K562 (cell line): Measurements from ENCODE around the gene NCBP2. TPM values are rescaled to one million over a fixed set of nuclear protein-coding genes. Genes with fewer than 3 reads are reported as not detected.

Experiments used
- ATAC-seq: fragments of 200-7000 bp; cut with Tn5 transposase; 3 replicates; pipeline ENCODE4 v1.9.1; 2020; ENCODE audit warnings: moderate library complexity
- BruUV-seq: library from RNA; stranded (reverse); fragments of 400-500 nt; replicated peaks from 2 replicates; lab custom pipeline; 2021; lab: Mats Ljungman, UMichigan
- CTCF ChIA-PET: fragments of 300-600 bp; formaldehyde crosslinking; extraction: SDS; loops from one replicate; lab custom pipeline; 2021; ENCODE audit warnings: low intra/inter-chr PET ratio; lab: Yijun Ruan, JAX
- POLR2A ChIA-PET: fragments of 300-600, 350-650 bp; sonication (Branson Sonifier 250); formaldehyde crosslinking; extraction: SDS; loops from one replicate; lab custom pipeline; 2021; ENCODE audit warnings: antibody characterized with exemption, inconsistent platforms; lab: Yijun Ruan, JAX
- DNase-seq, 4 experiments: peaks; one replicate each; pipeline versions ENCODE4 v3.0.0 to v3.0.0-alpha.2; 2011 to 2018; ENCODE audit warnings: low spot score in 3 of 4, mixed read lengths in 3 of 4; ENCODE audit errors: extremely low read depth in 1 of 4
- FAIRE-seq: peaks from 2 replicates; lab custom pipeline; 2011; peaks lifted over from hg19 to GRCh38; lab: Jason Lieb, UNC
- H2AFZ ChIP-seq: 2 replicates; pipeline ENCODE4 v1.6.0; 2011; ENCODE audit warnings: low read depth, low read length, control low read depth, inconsistent platforms
- H3K27ac ChIP-seq: fragments of 200-600 bp; 3 replicates; pipeline ENCODE4 v1.8.0; 2011; ENCODE audit warnings: low read depth, mild to moderate bottlenecking, control low read depth, inconsistent platforms, low read length, moderate library complexity, mixed read lengths; ENCODE audit errors: extremely low read depth
- H3K27me3 ChIP-seq, 2 experiments: fragments of 300-600 bp in 1 of 2; 2 replicates in 1 of 2; 3 replicates in 1 of 2; pipeline versions ENCODE4 v1.6.0 to v1.8.0; 2011; ENCODE audit warnings: inconsistent platforms in 2 of 2, low read length in 2 of 2, mild to moderate bottlenecking in 1 of 2, mixed read lengths in 1 of 2, moderate library complexity in 1 of 2; ENCODE audit not compliant: control insufficient read depth in 2 of 2, insufficient read depth in 2 of 2
- H3K36me3 ChIP-seq: fragments of 300-600 bp; 3 replicates; pipeline ENCODE4 v1.8.0; 2011; ENCODE audit warnings: mild to moderate bottlenecking, low read length, inconsistent platforms; ENCODE audit not compliant: control insufficient read depth, insufficient read depth
- H3K4me1 ChIP-seq, 2 experiments: fragments of 200-600 bp in 1 of 2; replicated peaks in 1 of 2; 2 replicates in 1 of 2; 3 replicates in 1 of 2; pipeline versions ENCODE4 v1.5.1 to v1.8.0; 2011; ENCODE audit warnings: inconsistent platforms in 2 of 2, low read length in 2 of 2, mild to moderate bottlenecking in 1 of 2, mixed read lengths in 1 of 2, moderate library complexity in 1 of 2; ENCODE audit not compliant: control insufficient read depth in 2 of 2, insufficient read depth in 2 of 2
- H3K4me2 ChIP-seq: 2 replicates; pipeline ENCODE4 v1.6.1; 2011; ENCODE audit warnings: low read length, control low read depth, inconsistent platforms, mixed read lengths; ENCODE audit not compliant: insufficient read depth
- H3K4me3 ChIP-seq: fragments of 200-600 bp; sonication (generic), shearing (Covaris generic); 2 replicates; pipeline ENCODE4 v1.5.1; 2016; ENCODE audit warnings: control low read depth, inconsistent platforms
- H3K79me2 ChIP-seq: fragments of 200-600 bp; 3 replicates; pipeline ENCODE4 v1.8.0; 2011; ENCODE audit warnings: low read length, inconsistent platforms; ENCODE audit not compliant: control insufficient read depth, insufficient read depth
- H3K9ac ChIP-seq, 2 experiments: 2 replicates each; pipeline versions ENCODE4 v1.6.0 to v1.6.1; 2011; ENCODE audit warnings: low read depth in 2 of 2, low read length in 2 of 2, control low read depth in 1 of 2, inconsistent platforms in 1 of 2, mild to moderate bottlenecking in 1 of 2, mixed read lengths in 1 of 2; ENCODE audit not compliant: insufficient read depth in 1 of 2
- H3K9me1 ChIP-seq: one replicate; pipeline ENCODE4 v1.6.0; 2011; ENCODE audit warnings: inconsistent platforms, mild to moderate bottlenecking, low read length, moderate library complexity; ENCODE audit not compliant: control insufficient read depth, insufficient read depth
- H3K9me3 ChIP-seq: replicated peaks from 2 replicates; pipeline ENCODE4 v1.5.1; 2011; ENCODE audit warnings: low read depth, low read length, inconsistent platforms; ENCODE audit not compliant: control insufficient read depth, insufficient read depth
- H4K20me1 ChIP-seq: replicated peaks from 2 replicates; pipeline ENCODE4 v1.6.1; 2011; ENCODE audit warnings: low read length, inconsistent platforms, mixed read lengths; ENCODE audit not compliant: control insufficient read depth, insufficient read depth
- BMI1 ChIP-seq: fragments of 150-350 bp; IDR thresholded peaks from 2 replicates; pipeline ENCODE4 v1.6.1; 2014; ENCODE audit warnings: low read length
- CBFB ChIP-seq: sonication (generic); formaldehyde crosslinking; IDR thresholded peaks from 2 replicates; pipeline ENCODE4 v1.4.0; 2020; ENCODE audit warnings: mild to moderate bottlenecking, missing genetic modification reagents
- CTCFL ChIP-seq: IDR thresholded peaks from 2 replicates; pipeline ENCODE4 v1.6.1; 2011; ENCODE audit warnings: borderline replicate concordance, low read depth, mild to moderate bottlenecking, moderate library complexity, low read length; ENCODE audit not compliant: insufficient read depth, poor library complexity, severe bottlenecking
- CXXC5 ChIP-seq: fragments of 250-450 bp; sonication (Bioruptor Pico); IDR thresholded peaks from 2 replicates; pipeline ENCODE4 v1.8.0; 2022; ENCODE audit warnings: inconsistent platforms, mild to moderate bottlenecking, moderate library complexity
- ETV6 ChIP-seq, 3 experiments: fragments of 150-350 bp in 1 of 3; sonication (generic) in 1 of 3; formaldehyde crosslinking in 1 of 3; IDR thresholded peaks; 2 replicates each; pipeline versions ENCODE4 v1.6.1 to v1.8.0; 2014 to 2022; ENCODE audit warnings: borderline replicate concordance in 2 of 3, low read depth in 2 of 3, antibody characterized with exemption in 1 of 3, low read length in 1 of 3, mild to moderate bottlenecking in 1 of 3, missing genetic modification reagents in 1 of 3
- MAZ ChIP-seq, 2 experiments: fragments of 450-650 bp in 1 of 2; sonication (generic) in 1 of 2; formaldehyde crosslinking; IDR thresholded peaks in 1 of 2; conservative IDR thresholded peaks in 1 of 2; 2 replicates each; pipeline versions ENCODE4 v1.4.0 to v1.5.0; 2020; ENCODE audit warnings: mild to moderate bottlenecking in 1 of 2, missing genetic modification reagents in 1 of 2
- RB1 ChIP-seq: fragments of 450-650 bp; IDR thresholded peaks from 2 replicates; pipeline ENCODE4 v1.6.1; 2017; ENCODE audit warnings: low read depth, mild to moderate bottlenecking
- SMC3 ChIP-seq: conservative IDR thresholded peaks from 2 replicates; pipeline ENCODE4 v1.6.1; 2011; ENCODE audit warnings: low read depth, low read length, improper control_type of control experiment; ENCODE audit not compliant: insufficient read depth
- UBTF ChIP-seq, 2 experiments: IDR thresholded peaks; 2 replicates each; pipeline ENCODE4 v1.6.1; 2012; ENCODE audit warnings: improper control_type of control experiment in 2 of 2, low read depth in 2 of 2, low read length in 2 of 2, borderline replicate concordance in 1 of 2
- ZNF780A ChIP-seq: fragments of 250-450 bp; sonication (Bioruptor Pico); IDR thresholded peaks from 2 replicates; pipeline ENCODE4 v1.5.0; 2021; ENCODE audit warnings: mild to moderate bottlenecking
- WGBS: fragments of 100-300 bp; shearing (Covaris generic); methylation state at CpG from one replicate; pipeline ENCODE4 v1.1.6; 2016; ENCODE audit warnings: low coverage, mixed read lengths; ENCODE audit not compliant: insufficient coverage; ENCODE audit errors: missing lambda C conversion rate; 5-methylcytosine and 5-hydroxymethylcytosine counted together
- in situ Hi-C: fragments of 300-500 bp; cut with MboI; formaldehyde crosslinking; loops from 4 replicates; pipeline ENCODE4 v1.15.0; 2018; ENCODE audit warnings: inconsistent platforms, mixed read lengths
- intact Hi-C: fragments of 100-400 bp; cut with micrococcal nuclease; formaldehyde crosslinking; loops from 2 replicates; pipeline ENCODE4 v1.14.2; 2022
- polyA plus RNA-seq, 8 experiments: library from polyadenylated mRNA; depleted of rRNA in 4 of 8; stranded (reverse) in 5 of 8; unstranded in 3 of 8; fragments of >200 nt; fragmentation: Nextera tagmentation in 2 of 8; fragmentation: Illumina TruSeq in 1 of 8; extraction: Ambion mirVana in 2 of 8; extraction: Trizol in 1 of 8; gene quantifications; 2 replicates each; pipeline versions ENCODE4 v1.2.1 to v1.2.3, GENCODE V29; 2011 to 2014; ENCODE audit warnings: inconsistent platforms in 1 of 8, missing spikeins in 1 of 8
- total RNA-seq, 7 experiments: library from RNA; depleted of rRNA in 6 of 7; stranded (reverse); fragments of >200 nt in 6 of 7; fragmentation: Illumina TruSeq in 2 of 7; extraction: Trizol in 2 of 7; gene quantifications; 2 replicates each; pipeline versions ENCODE4 v1.2.1 to v1.2.3, GENCODE V29; 2011 to 2021; ENCODE audit warnings: low replicate concordance in 1 of 7
- TF ChIP-seq, protein P1 (sequence below): fragments of 250-450 bp; sonication (Bioruptor Pico); IDR thresholded peaks from 2 replicates; pipeline ENCODE4 v1.8.0; 2021; ENCODE audit warnings: moderate library complexity, mild to moderate bottlenecking, inconsistent platforms
- TF ChIP-seq, protein P2 (sequence below), 2 experiments: fragments of 450-650 bp; IDR thresholded peaks; 2 replicates each; pipeline ENCODE4 v1.6.1; 2016

Gene NCBP2
- total and polyA plus RNA-seq, 9 of the 15 experiments (the other 6 are each of a cell fraction or from before 2014, with no cell fraction given) = 56.4 to 102 (median 82.3) TPM

GRCh38 chr3:196948442-196949284, 6.3 kb upstream of the NCBP2 start:
- H3K9me3 ChIP-seq = no peaks in the 10 kb centered on the region
- in situ Hi-C loops = no loop called here
- peak; percentile 14; the same call in 1 of the 2 replicates for TF ChIP-seq CXXC5
- TF ChIP-seq ZNF780A = no peak
- TF ChIP-seq CBFB (CRISPR knock-in tag) = no peak
- no peak for TF ChIP-seq BMI1
- TF ChIP-seq ETV6 (IDR thresholded peaks at IDR 0.05; ENCODE audit: borderline replicate concordance in 1 of 2, low read depth in 2 of 2, low read length in 1 of 2) = 0 out of 4 replicates have a peak, but pooled peaks of 1 of the 2 experiments have one; percentile 33
- no peak for TF ChIP-seq ETV6 (CRISPR knock-in tag; IDR thresholded peaks at IDR 0.05; ENCODE audit: borderline replicate concordance)
- 0 out of 4 replicates have a peak, but pooled peaks of 1 of the 2 experiments have one; percentile 33 for TF ChIP-seq UBTF (IDR thresholded peaks at IDR 0.05; ENCODE audit: borderline replicate concordance in 1 of 2, low read depth in 2 of 2, low read length in 2 of 2)
- peak; percentile 32; the same call in 1 of the 2 replicates for TF ChIP-seq RB1
- TF ChIP-seq CTCFL = peak; percentile 53
- TF ChIP-seq, protein P1, sequence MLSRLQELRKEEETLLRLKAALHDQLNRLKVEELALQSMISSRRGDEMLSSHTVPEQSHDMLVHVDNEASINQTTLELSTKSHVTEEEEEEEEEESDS = no peak
- peak in 1 of 2 experiments; percentile 52; a peak in 1 of 4 replicates for TF ChIP-seq MAZ (CRISPR knock-in tag; conservative IDR thresholded peaks at IDR 0.05 in 1 of 2, IDR thresholded peaks at IDR 0.05 in 1 of 2)
- peak; percentile 30; the same call in 1 of the 2 replicates for TF ChIP-seq SMC3
- TF ChIP-seq, protein P2, sequence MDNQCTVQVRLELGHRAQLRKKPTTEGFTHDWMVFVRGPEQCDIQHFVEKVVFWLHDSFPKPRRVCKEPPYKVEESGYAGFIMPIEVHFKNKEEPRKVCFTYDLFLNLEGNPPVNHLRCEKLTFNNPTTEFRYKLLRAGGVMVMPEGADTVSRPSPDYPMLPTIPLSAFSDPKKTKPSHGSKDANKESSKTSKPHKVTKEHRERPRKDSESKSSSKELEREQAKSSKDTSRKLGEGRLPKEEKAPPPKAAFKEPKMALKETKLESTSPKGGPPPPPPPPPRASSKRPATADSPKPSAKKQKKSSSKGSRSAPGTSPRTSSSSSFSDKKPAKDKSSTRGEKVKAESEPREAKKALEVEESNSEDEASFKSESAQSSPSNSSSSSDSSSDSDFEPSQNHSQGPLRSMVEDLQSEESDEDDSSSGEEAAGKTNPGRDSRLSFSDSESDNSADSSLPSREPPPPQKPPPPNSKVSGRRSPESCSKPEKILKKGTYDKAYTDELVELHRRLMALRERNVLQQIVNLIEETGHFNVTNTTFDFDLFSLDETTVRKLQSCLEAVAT (IDR thresholded peaks at IDR 0.05) = peak in 1 of 2 experiments; percentile 75; a peak in 2 of 4 replicates

More at GRCh38 chr3:196948442-196949284, 6.3 kb upstream of the NCBP2 start:
- Histone ChIP-seq H3K9me1 (no peaks in the 10 kb centered on the region), H3K27ac (no peak overlapping the region), H2AFZ (peak overlapping the region; percentile 80), H3K79me2 (peaks cover 14% of the 10 kb centered on the region), H3K9ac (peak overlapping the region in 1 of 2 experiments; percentile 28; a peak in 2 of 4 replicates), H4K20me1 (no peaks in the 10 kb centered on the region), H3K27me3 (peaks cover 2 to 4% of the 10 kb centered on the region in 2 experiments; a peak in 1 of 5 replicates), H3K36me3 (peaks cover 8% of the 10 kb centered on the region; the same call in 1 of the 3 replicates), H3K4me3 (no peak overlapping the region), H3K4me2 (no peak overlapping the region), H3K4me1 (peaks cover under 1 to 19% of the 10 kb centered on the region in 2 experiments; a peak in 4 of 5 replicates)
- ChIA-PET CTCF (no interaction called here), POLR2A (interaction anchor here (0.5 to 0.8 kb wide), 4 partner anchors 9 to 630 kb away, joined by 3 to 4 read pairs (median 3); partner anchors contain the start of gene DYNLT2B)
- peak; percentile 42 to 71 (median 58) for DNase-seq
- peak; percentile 78 for FAIRE-seq
- ATAC-seq = peak; percentile 95
- intact Hi-C loops = loop anchor here (10.0 kb wide), 2 partner anchors 234 to 424 kb away; partner anchors contain the start of genes CEP19 and PIGX
- 36% methylated on average over 17 of the region's 22 CpGs for WGBS
- BruUV-seq = no TSS peak
